GM19238 (cell line): Measurements from ENCODE around the gene FNDC3B.

Experiments used
- DNase-seq: peaks from one replicate; pipeline ENCODE4 v3.0.0; 2011; ENCODE audit warnings: low spot score; ENCODE audit not compliant: insufficient read length

Gene FNDC3B

GRCh38 chr3:172258624-172259023 is 219.2 kb downstream of the FNDC3B start:
- no peak for DNase-seq

DNA sequence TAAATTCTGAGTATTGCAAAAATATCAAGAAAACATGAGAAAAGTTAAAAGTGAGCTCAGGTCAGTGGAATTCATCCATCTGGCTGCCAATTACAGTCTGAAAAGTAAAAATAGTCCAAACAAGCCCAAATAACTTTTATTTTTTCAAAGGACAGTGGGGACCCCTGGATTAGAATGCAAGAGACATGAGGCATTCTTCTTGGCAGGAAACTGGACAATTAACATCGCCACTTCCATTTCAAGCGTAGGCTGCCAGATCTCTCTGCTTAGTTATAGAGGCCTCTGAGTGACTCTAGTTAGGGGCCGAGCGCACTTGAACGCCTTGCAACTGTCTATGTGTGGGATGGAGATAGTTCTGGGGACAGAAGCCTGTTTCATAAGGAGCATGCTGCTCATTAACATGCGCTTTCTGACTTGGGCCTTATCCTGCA is 219.7 kb downstream of the FNDC3B start:
- no peak for DNase-seq

DNA sequence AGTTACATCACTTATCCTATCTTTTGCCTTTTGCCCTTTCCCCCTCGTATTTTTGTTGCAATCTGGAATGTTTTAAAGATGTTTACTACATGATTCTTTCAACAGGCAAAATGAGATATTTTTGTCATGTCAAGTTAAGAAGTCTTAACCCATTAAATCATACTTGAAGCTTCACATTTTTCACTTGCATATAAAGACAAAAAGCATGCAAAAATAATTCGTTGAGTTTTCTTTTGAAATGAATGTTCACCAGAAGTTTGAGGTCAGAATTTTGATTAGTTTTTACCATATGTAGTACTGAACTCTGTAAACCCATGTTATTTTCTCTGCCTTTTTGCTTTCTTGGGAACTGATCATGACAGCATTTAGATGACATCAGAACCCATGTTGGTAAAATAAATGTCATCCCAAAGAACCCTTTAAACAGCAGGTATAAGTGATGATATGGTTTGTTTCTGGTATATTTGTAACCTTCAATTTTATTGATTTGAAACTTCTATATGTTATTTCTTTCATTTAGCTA is 220.4 kb downstream of the FNDC3B start:
- DNase-seq, result no peak

GRCh38 chr3:172260381-172260780 is 221.0 kb downstream of the FNDC3B start:
- no peak for DNase-seq

- no peak for DNase-seq
These were observed 221.7 kb downstream of the FNDC3B start for GRCh38 chr3:172261054-172261453.

DNA sequence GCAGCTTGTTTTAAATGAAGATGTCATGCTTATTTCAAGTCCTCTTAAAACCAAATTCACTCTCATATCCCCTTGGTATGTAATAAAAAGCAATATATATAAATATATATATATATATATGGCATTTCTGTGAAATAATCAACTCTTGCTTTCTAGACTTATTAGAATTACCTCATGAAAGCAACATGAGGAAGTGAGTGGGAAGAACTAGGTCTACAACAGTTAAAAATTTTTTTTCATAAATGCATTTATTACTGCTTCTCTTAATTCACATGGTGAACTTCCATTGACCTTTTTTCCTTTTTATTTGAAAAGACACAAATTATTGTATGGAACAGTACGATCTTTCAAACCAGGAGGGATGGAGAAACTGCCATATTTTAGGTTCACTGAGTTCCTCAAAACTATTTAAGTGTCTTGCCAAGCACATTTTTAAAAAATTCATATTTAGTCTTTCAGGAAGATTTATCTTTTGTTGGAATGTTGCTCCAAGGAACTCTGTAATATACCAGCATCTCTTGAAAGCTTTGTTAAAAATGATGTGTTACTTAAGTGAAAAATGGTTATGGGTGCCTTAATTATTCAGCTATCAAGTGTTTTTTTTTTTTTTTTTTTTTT is 223.7 kb downstream of the FNDC3B start:
- DNase-seq, result no peak

- no peak for DNase-seq
These were observed 224.6 kb downstream of the FNDC3B start for GRCh38 chr3:172263781-172264486.

DNA sequence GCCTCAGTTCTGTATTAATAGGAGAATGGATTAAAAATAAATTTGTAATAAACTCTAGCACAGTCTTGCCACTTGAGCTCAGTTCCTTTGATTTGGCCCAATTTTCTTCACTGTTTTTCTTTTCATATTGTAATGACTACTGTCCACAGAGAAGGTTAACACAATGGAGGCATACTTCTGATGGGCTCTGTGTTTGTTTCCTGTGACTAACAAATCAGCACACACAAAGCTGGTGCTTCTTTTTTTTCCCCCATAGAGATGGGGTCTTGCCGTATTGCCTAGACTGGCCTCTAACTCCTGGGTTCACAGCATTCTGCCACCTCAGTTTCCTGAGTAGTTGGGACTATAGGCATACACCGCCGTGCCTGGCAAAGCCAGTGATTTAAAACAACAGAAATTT is 226.7 kb downstream of the FNDC3B start:
- DNase-seq, result no peak

- DNase-seq, result no peak
These were observed 229.0 kb downstream of the FNDC3B start for GRCh38 chr3:172268425-172268824.

GRCh38 chr3:172268868-172269267 is 229.5 kb downstream of the FNDC3B start:
- no peak for DNase-seq

GRCh38 chr3:172270557-172271166 is 231.3 kb downstream of the FNDC3B start:
- DNase-seq, result peak; percentile 11

DNA sequence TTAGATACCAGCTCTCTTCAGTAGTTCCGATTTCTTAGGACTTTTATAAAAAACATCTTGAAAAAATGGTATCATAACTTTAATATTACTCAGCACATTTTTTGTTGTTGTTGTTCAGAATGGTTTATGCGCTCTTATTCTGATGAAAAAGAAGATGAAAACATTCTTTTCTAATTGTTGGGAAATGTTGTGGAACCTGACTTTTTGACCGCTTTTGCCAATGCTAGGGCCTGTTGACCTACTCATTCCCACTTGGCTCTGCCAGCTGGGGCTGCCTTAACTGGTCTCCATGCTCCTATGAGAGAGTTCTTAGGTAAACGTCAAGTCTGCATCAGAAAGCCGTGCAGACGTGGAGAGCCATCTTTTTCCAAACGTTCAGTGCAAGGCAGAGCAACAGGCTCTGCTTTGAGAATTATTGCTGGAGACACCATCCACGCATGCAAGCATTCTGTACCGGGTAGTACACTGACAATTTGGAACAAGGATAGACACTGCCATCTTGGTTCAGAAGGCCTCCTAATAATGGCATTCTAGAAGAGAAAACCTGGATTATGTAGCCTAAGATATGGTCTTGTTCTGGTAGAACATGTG is 232.1 kb downstream of the FNDC3B start:
- DNase-seq, result no peak

DNA sequence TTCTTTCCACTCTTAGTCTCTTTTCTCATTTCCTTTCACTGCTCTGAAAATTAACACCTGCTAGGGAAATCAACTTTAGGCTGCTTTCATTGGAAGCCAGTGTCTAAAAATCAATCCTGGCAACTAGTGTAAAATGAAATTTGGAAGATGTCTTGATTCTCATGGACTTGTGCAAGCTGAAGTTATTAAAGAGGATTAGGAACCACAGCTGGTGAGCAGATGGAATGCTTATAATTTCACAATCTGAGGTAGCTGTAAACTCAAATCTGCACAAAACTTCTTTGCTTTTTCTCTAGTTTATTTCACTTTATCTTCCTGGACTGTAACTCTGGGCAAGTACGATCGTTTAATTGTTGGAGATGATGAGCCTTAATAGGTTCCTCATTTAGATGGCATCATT is 233.3 kb downstream of the FNDC3B start:
- no peak for DNase-seq

DNA sequence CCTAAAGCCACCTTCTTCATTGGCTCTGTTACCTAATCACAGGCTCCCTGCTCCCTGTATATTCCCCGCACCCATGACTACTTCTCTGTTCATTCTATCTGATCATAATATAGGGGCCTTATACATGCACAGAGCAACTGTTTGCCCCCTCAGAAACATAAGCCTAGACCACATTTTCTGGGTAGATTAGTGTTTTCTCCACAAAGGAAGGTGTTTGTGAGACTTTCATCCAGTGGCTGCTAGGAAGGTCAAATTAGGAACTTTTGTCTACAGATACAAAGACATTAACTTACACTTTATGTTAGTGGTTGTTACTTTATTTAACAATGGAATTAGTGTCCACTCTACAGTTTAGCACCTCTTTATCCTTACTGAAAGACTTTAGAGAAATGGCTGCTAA is 234.0 kb downstream of the FNDC3B start:
- DNase-seq, result no peak

DNA sequence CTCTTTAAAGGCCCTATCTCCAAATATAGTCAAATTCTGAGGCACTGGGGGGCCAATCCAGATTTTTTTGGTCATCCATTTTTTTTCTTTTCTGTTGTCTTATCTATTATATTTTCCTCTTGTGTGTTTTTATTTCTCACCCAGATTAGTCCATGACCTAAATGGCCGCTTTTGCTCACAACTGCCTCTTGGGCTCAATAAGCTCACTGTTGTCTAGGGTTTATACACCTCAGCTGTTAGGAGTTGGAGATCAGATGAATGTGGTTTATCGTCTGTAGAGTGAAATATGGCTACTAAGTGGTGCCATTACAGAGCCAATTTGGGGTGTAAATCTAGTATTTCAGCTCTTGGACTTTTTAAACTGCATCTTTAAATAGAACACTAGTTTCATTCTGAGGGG is 235.5 kb downstream of the FNDC3B start:
- no peak for DNase-seq

- DNase-seq, result no peak
These were observed 236.2 kb downstream of the FNDC3B start for GRCh38 chr3:172275586-172275985.

DNA sequence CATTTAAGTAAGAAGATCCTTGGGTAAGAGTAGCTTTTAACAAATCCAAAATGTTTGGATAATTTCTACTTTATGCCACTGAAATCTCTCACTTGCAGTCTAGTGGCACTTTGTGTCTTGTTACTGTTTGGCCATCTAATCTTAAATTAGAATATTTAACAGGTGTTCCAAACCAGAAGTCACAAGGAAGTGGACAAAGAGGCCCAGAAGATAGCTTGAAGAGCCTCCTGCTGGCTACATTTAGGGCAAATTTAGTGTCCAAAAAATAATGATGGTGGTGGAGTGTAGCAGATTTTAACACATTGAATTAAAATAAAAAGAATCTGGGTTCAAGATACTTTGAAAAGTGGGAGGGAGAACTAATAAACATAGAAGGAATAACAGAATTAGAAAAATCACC is 236.7 kb downstream of the FNDC3B start:
- DNase-seq, result no peak

DNA sequence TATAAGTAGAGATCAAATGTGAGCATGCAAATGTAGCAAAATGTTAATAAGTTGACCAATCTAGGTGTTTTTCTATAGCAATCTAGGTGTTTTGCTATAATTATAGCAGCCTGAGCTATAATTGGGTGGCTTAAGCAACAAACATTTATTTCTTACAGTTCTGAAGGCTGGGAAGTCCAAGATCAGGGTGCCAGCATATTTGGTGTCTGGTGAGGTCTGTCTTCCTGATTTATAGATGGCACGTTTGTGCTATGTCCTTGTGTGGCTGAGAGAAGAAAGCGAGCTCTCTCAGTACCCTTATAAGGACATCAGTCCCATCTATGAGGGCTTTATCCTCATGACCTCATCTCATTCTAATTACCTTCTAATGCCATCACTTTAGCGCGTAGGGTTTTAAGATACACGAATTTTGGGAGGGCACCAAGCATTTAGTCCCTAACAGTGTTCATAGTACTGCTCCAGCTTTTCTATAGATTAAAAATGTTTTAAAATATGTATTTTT is 237.8 kb downstream of the FNDC3B start:
- DNase-seq, result no peak

- DNase-seq, result no peak
These were observed 239.8 kb downstream of the FNDC3B start for GRCh38 chr3:172279191-172279640.

GRCh38 chr3:172279974-172280373 is 240.6 kb downstream of the FNDC3B start:
- DNase-seq, result no peak

DNA sequence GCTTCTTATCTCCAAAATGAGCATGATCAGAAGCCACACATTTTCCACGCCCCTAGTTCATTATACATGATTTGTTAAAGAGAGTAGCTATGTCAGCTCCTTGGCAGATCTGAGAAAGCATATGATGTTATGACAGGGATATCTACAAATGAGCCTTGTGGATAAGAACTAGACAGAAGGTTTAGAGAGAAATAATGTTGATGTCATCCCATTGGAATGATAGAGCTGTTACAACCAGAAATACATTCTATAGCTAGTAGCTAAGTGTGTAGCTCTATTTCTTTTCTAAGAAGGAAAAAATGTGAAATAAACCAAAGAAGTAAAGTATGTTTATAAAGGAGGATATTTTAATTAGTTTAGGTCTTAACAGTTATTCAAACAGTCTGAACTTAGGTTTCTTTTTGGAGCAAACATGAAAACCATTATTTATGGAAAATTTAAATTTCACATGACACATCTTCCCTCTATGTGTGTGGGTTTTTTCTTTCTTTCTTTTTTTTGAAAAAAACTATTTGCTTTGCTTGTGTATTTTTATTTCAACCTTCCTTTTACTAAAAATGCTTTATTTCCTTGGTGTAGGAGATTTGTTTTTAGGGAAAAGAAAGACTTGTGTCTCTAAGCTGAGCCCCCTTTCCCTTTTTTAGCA is 241.2 kb downstream of the FNDC3B start:
- DNase-seq, result no peak
